C1 segment of cervical spinal cord (tissue), 14 donors: ENCODE results near the gene ZNF397.
A peak's percentile ranks its signal among the peaks of the same experiment; 100 is the strongest.
"Not testable (repeated sequence)": the region's sequence is repeated elsewhere in the genome, so short reads cannot be mapped to it uniquely, and the experiment has no call there.

ENCODE experiments used
- DNase-seq, 14 donors: peaks; one replicate each; lab custom pipeline; 2025; lab: John Stamatoyannopoulos, UW

ZNF397 gene

DNA sequence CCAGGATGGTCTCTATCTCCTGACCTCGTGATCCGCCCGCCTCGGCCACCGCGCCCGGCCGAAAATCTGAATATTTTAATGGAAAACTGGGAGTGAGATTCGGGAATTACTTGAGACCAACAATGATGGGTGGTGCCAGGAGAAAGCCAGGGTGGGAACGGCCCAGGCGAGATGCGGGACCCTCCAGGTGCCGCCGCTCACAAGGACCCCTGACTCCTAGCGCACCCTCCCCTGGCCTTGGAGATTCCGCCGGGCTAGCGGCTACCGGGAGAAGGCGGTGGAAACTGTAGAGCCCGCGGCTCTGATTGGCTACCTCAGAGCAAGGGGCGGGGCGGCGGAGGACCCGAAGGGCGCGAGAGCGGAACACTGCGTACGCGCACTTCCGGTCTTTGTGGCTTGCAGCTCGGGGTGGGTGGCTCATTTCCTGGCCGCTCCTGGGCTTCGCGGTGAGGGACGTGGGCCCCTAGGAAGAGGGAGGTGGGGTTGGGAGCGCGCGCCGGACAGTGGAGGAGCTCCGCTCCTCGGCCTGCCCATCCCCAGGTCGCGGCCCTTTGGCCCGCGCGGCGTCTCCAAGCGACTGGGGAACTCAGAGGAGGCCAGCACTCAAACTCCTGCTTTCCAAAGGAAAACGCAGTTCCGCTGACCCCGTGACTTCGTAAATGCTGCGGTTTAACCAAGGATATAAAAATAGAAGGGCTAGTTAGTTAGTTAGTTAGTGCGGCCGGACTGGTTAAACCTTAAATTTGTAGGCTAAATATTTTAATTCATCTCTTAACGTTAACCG lies at the start of gene ZNF397:
TSS of gene ZNF397 (plus strand) at position 371 of the 784 bp plus-strand sequence. CDS start 1,437 bp downstream, outside the sequence.
- DNase-seq, result peak; percentile 48 to 96 (median 94)

DNA sequence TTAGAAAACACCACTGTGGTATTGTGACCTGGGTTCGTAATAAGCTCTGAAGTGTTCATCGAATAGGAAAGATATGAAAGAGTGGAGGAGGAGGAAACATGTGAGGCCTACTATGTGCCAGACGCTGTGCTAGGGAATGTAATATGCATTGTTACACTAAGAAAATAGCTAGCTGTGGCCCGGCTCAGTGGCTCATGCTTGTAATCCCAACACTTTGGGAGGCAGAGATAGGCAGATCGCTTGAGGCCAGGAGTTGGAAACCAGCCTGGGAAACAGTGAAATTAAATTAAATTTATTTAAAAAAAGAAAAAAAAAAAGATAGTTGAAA lies 49.2 kb upstream of the ZNF397 start:
- DNase-seq, result no peak

DNA sequence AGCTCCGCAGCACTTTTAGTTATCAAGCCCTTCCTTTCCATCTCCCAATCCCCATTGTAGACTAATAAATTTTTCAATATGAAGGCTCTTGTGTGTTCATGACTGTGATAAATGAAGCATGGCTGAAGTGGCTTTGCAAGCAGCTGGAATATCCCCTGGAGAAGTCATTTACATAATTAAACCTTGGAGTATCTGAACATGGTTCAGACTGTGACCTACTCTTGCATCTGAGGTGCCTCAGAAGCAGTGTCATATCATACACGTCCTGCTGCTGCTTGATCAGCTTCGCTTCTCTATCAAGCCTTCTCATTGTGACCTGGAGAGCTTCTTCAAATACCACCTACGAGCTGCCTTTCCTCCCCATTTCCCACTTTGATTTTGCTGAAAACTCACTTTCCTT lies 48.4 kb upstream of the ZNF397 start:
- no peak for DNase-seq

DNA sequence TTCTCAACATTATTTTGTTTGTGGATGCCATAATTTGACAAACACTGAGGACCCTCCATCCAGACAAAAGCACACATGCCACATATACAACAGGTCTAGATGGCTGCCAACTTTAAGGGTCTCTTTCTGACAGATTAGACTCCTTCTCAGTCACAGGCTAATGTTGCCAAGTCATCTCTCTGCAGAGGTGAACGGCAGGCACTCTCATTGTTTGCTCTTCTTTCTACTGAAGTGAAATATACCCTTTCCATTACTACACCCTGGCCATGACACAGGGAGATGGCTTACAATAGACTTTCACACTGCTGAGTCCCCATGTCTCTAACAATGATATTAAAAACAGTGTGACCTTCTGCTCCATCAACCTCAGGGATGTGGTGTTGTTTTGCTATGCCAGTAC lies 47.5 kb upstream of the ZNF397 start:
- DNase-seq, result no peak

DNA sequence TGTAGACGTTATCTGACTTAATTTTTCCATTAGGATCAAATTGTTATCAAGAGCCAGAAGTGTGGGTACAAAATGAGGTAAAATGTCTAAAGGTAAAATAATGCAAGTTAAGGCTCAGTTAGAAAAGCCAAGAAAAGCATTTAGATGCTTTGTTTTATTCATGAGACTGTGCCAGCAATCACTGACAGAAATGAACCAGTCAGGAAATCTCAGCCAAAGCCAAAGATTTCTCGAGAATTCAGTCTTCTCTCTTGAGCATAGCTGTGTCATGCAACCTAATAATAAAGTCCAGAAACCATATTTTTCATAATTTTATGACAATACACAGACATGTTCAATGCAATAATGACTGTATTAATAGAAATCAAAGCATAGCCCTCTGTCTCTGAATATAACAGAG lies 43.5 kb upstream of the ZNF397 start:
- no peak for DNase-seq

DNA sequence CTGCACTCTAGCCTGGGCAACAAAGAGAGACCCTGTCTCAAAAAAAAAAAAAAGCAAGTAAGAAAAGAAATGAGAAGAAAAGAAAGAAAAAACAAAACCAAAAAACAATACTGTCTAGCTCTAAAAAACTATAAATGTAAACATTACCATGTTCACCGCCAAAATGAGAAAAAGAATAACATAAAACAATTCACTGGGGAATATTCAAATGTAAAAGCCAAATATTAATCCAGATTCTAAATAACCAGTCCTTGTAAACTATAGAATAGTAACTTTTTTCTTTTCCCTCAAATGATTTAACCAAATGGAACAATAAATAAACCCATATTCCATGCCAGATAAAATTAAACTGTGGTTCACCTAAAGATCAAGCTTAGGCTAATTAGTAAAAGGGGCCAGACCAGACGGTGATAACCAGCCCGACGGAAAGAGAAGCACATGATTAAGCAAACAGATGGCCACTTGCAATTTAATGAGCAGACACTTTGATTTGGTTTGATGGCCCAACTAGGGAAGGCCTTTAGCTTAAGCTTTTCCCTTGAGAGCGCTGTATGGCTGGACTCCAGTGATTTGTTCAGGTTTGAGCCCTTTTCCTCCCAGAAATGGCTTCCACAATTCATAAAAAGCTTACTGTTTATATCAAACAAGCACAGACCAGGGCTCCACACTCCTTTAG lies 39.4 kb upstream of the ZNF397 start:
- DNase-seq, result no peak

DNA sequence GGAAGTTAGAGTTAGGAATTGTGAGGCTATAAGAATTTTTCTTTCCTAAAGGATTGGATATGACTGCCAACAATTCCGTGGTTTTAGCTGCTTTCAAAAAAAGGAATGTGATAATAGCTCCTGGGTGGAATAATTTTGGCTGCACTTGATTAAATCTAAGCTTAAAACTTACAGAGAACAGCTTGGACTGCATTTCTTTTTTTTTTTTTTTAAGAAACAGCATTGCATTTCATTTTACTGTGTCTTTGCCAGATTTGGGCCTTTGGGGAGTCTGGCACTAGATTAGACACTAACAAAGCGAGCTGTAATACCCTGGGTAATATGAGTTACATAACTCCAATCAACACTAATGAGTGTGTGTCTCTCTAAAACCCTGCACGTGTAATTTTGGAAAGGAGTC lies 37.8 kb upstream of the ZNF397 start:
- no peak for DNase-seq

DNA sequence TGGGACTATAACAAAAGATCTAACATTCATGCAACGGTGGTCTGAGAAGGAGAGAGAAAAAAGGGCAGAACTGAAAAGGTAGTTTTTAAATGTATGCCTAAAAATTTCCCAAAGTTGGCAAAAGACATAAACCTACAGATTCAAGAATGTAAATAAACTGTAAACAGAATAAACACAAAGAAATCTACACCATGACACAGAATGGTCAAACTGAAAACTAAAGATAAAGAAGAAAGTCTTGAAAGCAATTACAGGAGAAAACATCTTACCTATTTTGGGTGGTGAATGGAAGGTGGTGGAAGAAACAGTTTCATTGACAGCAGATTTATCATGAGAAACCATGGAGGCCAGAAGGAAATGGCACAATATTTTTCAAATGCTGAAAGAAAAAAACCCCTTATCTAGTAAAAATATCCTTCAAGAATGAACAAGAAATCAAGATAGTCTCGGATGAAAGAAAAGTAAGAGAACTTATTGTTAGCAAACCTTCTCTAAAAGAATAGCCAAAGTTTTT lies 35.6 kb upstream of the ZNF397 start:
- DNase-seq, result no peak

DNA sequence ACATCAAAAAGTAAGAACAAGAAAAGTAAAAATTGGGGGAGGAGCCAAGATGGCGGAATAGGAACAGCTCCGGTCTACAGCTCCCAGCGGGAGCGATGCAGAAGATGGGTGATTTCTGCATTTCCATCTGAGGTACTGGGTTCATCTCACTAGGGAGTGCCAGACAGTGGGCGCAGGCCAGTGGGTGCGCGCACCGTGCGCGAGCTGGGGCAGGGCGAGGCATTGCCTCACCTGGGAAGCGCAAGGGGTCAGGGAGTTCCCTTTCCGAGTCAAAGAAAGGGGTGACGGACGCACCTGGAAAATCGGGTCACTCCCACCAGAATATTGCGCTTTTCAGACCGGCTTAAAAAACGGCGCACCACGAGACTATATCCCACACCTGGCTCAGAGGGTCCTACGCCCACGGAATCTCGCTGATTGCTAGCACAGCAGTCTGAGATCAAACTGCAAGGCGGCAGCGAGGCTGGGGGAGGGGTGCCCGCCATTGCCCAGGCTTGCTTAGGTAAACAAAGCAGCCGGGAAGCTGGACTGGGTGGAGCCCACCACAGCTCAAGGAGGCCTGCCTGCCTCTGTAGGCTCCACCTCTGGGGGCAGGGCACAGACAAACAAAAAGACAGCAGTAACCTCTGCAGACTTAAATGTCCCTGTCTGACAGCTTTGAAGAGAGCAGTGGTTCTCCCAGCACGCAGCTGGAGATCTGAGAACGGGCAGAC lies 34.9 kb upstream of the ZNF397 start:
- not testable (repeated sequence) for DNase-seq

DNA sequence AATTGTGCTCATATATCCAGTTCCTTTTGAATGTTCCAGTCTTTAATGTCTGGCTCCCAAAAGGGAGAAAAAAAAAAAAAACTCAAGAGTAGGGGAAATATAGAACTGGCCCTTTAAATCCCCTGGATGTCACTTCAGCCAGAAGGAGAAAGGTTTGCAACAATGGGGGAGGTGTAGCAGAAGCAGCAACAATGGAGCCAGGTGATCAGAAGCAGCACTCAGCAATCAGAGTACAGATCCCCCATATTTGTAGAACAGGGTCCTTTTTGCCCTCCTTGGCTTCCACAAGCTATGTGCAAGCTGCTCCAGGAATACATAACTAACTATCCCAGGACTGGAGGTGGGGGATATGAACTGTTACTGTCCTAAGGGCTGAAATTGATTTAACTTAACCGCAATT lies 25.8 kb upstream of the ZNF397 start:
- no peak for DNase-seq

DNA sequence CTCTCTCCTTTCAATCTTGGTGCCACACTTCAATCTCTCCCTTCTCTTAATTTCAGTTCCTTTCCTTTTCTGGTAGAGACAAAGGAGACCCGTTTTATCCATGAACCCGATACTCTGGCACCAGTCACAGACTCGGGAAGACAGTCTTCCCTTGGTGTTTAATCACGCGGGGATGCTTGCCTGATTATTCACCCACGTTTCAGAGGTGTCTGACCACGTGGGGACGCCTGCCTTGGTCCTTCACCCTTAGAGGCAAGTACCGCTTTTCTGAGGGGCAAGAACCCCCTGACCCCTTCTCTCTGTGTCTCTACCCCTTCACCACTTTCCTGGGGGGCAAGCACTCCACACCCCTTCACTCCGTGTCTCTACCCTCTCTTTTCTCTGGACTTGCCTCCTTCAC lies 24.2 kb upstream of the ZNF397 start:
- DNase-seq, result not testable (repeated sequence)

DNA sequence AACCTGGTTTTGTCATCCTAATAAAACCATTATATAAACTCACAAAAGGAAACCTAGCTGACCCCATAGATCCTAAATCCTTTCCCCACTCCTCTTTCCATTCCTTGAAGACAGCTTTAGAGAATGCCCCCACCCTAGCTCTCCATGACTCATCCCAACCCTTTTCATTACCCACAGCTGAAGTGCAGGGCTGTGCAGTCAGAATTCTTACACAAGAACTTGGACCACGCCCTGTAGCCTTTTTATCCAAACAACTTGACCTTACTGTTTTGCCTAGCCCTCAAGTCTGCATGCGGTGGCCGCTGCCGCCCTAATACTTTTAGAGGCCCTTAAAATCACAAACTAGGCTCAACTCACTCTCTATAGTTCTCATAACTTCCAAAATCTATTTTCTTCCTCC lies 21.5 kb upstream of the ZNF397 start:
- not testable (repeated sequence) for DNase-seq

DNA sequence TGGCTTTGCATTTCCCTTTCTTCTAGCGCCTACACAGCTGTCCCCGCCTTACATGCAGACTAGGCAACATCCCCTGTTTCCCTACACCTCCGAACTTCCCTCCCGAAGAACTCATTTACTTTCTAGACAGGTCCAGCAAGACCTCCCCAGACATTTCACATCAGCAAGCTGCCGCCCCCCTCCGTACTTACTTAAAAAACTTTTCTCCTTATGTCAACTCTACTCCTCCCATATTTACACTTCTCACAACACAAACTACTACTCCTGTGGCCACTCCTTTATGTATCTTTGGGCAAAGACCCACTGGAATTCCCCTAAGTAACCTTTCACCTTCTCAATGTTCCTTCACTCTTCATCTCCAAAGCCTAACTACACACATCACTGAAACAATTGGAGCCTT lies 20.4 kb upstream of the ZNF397 start:
- DNase-seq, result no peak

DNA sequence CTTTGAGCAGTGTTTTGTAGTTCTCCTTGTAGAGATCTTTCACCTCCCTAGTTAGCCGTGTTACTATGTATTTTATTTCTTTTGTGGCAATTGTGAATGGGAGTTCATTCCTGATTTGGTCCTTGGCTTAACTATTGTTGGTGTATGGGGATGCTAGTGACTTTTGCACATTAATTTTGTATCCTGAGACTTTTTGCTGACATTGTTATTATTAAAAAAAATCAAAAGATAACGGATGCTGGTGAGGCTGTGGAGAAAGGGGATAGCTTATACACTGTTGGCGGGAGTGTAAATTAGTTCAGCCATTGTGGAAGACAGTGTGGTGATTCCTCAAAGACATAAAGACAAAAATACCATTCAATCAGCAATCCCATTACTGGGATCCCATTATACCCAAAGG lies 17.0 kb upstream of the ZNF397 start:
- DNase-seq, result no peak

DNA sequence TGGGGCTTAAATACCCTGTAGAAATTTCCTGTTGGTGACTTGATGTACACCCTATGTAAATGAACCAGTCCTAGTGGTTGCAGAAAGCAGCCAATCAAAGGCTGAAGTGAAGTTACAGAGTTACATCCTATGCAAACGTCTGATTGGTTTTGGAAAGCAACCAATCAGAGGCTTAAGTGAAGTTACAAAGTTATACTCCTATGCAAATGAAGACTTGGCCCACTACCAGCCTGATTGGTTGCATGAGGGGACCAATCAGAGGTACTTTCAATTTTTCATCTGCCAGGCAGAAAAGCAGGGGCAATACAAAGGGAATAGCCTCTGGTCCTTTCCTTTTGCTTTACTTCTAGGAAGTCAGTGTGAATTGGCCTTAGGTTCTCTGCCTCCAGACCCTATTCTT lies 13.6 kb upstream of the ZNF397 start:
- no peak for DNase-seq

DNA sequence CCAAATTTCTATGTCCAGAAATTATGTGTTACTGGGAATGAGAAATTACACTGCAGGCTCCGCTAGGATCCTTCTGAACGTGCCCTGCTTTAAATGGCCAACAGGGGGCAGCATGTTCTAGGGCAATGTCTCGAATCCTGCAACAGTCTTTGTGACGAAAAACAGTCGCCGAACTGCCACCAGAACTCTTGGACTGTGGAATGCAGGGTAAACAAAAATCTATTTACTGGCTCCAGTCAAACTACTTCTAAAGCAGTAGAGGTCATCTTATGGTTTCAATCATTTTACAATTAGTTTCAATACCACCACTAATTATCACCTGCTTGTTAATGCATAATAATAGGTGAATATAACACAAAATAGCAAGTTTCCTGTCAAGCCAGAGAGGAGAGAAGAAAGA lies 9.8 kb upstream of the ZNF397 start:
- DNase-seq, result peak in 13 of 14 donors; percentile 7 to 73 (median 60)

DNA sequence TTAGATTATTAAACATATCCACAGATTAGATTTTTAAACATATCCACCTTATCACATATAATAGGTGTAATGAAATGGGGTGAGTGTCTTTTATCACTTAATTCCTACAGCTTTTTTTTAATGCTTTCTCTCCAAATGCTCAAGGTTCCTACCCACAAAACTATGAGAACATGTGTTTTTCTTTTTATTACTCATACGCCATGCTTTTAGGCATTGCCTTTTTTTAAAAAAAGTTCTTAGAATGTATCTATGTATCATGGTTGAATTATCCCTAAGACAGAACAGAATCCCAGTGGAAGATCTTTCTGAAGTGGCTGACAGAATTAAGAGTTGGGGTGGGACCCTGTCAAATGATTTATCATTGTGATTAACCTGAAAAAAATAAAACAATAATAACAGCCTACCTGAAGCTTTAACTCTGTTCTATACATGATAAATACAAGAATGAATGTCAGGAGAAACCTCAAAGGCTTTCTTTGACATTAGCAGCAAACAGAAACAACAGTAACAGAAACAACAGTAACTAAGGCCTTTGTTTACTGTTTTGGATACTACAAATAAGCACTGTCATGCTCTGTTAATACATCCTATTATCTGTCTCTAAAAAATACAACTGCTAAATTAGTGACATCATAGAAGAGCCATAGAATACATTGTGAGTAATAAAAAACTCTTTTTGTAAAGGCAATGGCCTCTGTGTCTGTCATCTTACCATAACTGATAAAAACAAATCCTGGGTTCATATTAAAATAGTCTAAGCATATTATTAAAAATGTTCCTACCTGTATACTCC lies 4.1 kb upstream of the ZNF397 start:
- no peak for DNase-seq

DNA sequence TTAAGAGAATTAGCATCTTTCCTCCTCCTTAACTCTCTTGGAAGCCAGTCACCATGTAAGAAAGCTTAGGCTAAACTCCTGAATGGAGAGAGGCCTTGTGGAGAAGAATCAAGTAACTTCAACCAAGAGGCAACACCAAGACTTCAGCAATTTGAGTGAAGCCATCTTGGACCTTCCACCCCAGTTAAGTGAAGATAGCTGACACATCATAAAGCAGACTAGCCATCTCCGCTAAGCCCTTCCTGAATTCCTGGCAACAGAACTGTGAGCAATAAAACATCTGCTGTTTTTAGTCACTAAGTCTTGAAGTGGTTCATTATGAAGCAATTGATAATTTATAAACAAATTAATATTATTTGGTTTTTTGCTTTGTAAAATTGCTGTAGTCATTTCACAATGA lies 1.5 kb upstream of the ZNF397 start:
- no peak for DNase-seq

DNA sequence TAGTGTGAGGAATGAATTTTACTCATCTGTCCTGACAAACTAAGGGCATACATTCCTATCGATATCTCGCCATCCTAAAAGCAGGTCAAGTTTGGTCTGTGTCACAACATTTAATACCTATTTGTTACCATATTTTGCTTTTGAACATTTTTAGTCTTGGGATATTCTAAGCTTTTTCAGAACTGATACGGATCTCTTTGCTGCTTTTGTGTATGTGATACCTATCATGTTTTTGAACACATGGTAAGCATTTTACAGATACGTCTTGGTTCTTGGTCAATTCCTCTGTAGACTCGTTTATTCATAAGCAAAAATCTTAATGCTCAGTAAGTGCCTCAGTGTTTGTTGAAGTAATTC lies 592 bp downstream of the ZNF397 start:
- DNase-seq, result no peak

DNA sequence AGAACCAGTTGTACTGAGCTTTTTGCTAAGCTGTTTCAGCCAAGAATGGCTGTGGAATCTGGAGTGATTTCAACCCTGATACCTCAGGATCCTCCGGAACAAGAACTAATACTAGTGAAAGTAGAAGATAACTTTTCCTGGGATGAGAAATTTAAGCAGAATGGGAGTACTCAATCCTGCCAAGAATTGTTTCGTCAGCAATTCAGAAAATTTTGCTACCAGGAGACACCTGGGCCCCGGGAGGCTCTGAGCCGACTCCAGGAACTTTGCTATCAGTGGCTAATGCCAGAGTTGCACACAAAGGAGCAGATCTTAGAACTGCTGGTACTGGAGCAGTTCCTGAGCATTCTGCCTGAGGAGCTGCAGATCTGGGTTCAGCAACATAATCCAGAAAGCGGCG lies 1.6 kb downstream of the ZNF397 start:
- no peak for DNase-seq

DNA sequence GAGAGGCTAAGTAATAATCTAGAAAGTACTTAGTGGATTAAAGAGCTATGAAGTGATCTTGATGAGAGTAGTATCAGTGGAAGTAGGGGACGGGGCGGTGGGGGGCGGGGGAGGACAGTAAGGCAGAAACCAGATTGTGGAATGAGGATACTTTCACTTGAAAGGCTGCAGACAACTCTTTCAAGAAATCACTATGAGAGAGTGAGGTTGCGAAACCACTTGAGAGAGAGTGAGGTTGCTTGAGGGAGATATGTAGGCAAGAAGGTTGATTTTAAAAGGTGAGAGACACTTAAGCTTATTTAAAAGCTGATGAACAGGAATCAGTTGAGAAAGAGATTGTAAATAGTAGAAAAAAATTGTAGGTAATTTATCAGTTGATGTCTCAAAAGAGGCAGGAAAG lies 3.8 kb downstream of the ZNF397 start:
- DNase-seq, result no peak
